DOHH2 (cell line): ENCODE results near the gene WASF2.
"Not testable (repeated sequence)": the region's sequence is repeated elsewhere in the genome, so short reads cannot be mapped to it uniquely, and the experiment has no call there.

Experiments used
- H3F3A ChIP-seq: fragments of 200-600 bp; sonication (generic), shearing (Covaris generic); 2 replicates; pipeline ENCODE4 v1.6.0; 2016; ENCODE audit warnings: antibody characterized with exemption, mild to moderate bottlenecking; ENCODE audit not compliant: control insufficient read depth, insufficient read depth
- H3K27ac ChIP-seq: fragments of 200-600 bp; sonication (generic); 2 replicates; pipeline ENCODE4 v1.5.1; 2014; ENCODE audit warnings: low read depth, mild to moderate bottlenecking, low read length, moderate library complexity
- H3K27me3 ChIP-seq: fragments of 200-600 bp; sonication (generic); 2 replicates; pipeline ENCODE4 v1.6.1; 2014; ENCODE audit warnings: mild to moderate bottlenecking, low read length, mixed read lengths; ENCODE audit not compliant: control insufficient read depth
- H3K36me3 ChIP-seq: fragments of 200-600 bp; sonication (generic); 2 replicates; pipeline ENCODE4 v1.6.1; 2014; ENCODE audit warnings: mild to moderate bottlenecking, low read length, moderate library complexity, mixed read lengths; ENCODE audit not compliant: control insufficient read depth
- H3K4me1 ChIP-seq: fragments of 200-600 bp; sonication (generic); 2 replicates; pipeline ENCODE4 v1.6.1; 2014; ENCODE audit warnings: mild to moderate bottlenecking, low read length, mixed read lengths; ENCODE audit not compliant: control insufficient read depth
- H3K4me2 ChIP-seq: fragments of 200-600 bp; sonication (generic); 2 replicates; pipeline ENCODE4 v1.6.0; 2014; ENCODE audit warnings: mild to moderate bottlenecking, low read length, moderate library complexity
- H3K4me3 ChIP-seq: fragments of 200-600 bp; sonication (generic); 2 replicates; pipeline ENCODE4 v1.5.1; 2014; ENCODE audit warnings: mild to moderate bottlenecking, low read length, mixed read lengths
- H3K79me2 ChIP-seq: fragments of 200-600 bp; sonication (generic); 2 replicates; pipeline ENCODE4 v1.6.1; 2014; ENCODE audit warnings: mild to moderate bottlenecking, low read length, mixed read lengths; ENCODE audit not compliant: control insufficient read depth
- H3K9me2 ChIP-seq: fragments of 200-600 bp; sonication (generic); replicated peaks from 2 replicates; pipeline ENCODE4 v1.6.1; 2014; ENCODE audit warnings: mild to moderate bottlenecking, low read length, mixed read lengths; ENCODE audit not compliant: control insufficient read depth
- H3K9me3 ChIP-seq: fragments of 200-600 bp; sonication (generic); 2 replicates; pipeline ENCODE4 v1.6.1; 2014; ENCODE audit warnings: antibody characterized with exemption, low read length, mixed read lengths; ENCODE audit not compliant: control insufficient read depth, insufficient read depth
- H4K20me1 ChIP-seq: fragments of 200-600 bp; sonication (generic); 2 replicates; pipeline ENCODE4 v1.6.0; 2014; ENCODE audit warnings: low read depth, mild to moderate bottlenecking, antibody characterized with exemption, low read length, moderate library complexity; ENCODE audit not compliant: control insufficient read depth, insufficient read depth
- EZH2phosphoT487 ChIP-seq: fragments of 200-600 bp; sonication (generic); IDR thresholded peaks from 2 replicates; pipeline ENCODE4 v1.6.1; 2017; ENCODE audit warnings: borderline replicate concordance, mild to moderate bottlenecking, antibody characterized with exemption, low read length, moderate library complexity, mixed read lengths
- TF ChIP-seq, protein P1 (sequence below): fragments of 200-600 bp; sonication (generic); IDR thresholded peaks from one replicate; pipeline ENCODE4 v1.5.1; 2014; ENCODE audit warnings: antibody characterized with exemption, mild to moderate bottlenecking, low read depth, low read length; ENCODE audit not compliant: poor library complexity, severe bottlenecking

The WASF2 gene

DNA sequence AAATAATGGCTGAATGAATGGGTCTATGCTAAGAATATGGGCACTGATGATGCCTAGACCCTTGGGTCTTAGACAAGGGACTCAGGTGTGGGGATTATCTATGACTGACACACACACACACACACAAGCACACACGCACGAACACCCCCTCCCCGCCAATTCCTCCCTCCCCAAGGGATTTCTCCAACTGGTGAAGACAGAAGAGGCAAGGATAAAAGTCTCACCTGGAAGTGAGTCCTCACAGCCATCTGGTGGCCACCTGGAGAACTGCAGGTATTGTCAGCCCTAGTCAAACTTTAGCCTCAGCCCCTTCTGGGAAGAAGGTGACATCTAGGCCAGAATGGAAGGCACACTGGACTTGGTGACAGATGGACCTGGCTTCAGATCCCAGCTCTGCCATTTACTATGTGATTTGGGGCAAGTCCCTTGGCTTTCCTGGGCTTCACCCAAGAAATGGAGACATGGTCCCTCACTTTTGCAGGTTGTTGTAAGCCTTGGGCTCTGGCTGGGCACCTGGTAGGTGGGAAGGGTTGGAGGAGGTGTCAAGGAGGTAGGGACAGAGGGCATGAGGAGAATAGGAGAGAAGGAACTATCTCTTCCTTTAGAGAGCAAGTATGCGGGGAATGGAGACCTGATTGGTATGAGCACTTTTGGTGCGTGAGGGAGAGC, 101.5 kb downstream of the WASF2 start:
- no peaks in the 10 kb centered on the region for H3F3A ChIP-seq
- H3K4me3 ChIP-seq: no peak overlapping the region
- no peaks in the 10 kb centered on the region for H3K36me3 ChIP-seq
- H3K4me1 ChIP-seq: peaks cover 16% of the 10 kb centered on the region
- H4K20me1 ChIP-seq: no peaks in the 10 kb centered on the region
- H3K9me3 ChIP-seq: no peaks in the 10 kb centered on the region
- H3K27me3 ChIP-seq: peaks cover 2% of the 10 kb centered on the region; the same call in 1 of the 2 replicates
- H3K4me2 ChIP-seq: no peak overlapping the region
- H3K27ac ChIP-seq: no peak overlapping the region
- TF ChIP-seq, protein P1, sequence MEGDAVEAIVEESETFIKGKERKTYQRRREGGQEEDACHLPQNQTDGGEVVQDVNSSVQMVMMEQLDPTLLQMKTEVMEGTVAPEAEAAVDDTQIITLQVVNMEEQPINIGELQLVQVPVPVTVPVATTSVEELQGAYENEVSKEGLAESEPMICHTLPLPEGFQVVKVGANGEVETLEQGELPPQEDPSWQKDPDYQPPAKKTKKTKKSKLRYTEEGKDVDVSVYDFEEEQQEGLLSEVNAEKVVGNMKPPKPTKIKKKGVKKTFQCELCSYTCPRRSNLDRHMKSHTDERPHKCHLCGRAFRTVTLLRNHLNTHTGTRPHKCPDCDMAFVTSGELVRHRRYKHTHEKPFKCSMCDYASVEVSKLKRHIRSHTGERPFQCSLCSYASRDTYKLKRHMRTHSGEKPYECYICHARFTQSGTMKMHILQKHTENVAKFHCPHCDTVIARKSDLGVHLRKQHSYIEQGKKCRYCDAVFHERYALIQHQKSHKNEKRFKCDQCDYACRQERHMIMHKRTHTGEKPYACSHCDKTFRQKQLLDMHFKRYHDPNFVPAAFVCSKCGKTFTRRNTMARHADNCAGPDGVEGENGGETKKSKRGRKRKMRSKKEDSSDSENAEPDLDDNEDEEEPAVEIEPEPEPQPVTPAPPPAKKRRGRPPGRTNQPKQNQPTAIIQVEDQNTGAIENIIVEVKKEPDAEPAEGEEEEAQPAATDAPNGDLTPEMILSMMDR: peak; percentile 98
- no peak for TF ChIP-seq EZH2phosphoT487
- H3K9me2 ChIP-seq: no peaks in the 10 kb centered on the region
- no peaks in the 10 kb centered on the region for H3K79me2 ChIP-seq

DNA sequence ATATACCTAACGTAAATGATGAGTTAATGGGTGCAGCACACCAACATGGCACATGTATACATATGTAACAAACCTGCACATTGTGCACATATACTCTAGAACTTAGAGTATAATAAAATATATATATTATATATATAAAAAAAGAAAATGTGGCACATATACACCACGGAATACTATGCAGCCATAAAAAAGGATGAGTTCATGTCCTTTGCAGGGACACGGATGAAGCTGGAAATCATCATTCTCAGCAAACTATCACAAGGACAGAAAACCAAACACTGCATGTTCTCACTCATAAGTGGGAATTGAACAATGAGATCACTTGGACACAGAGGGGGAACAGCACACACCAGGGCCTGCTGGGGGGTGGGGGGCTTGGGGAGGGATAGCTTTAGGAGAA, 105.2 kb downstream of the WASF2 start:
- H3K4me3 ChIP-seq, H3F3A ChIP-seq, H3K27ac ChIP-seq, H3K36me3 ChIP-seq, H3K79me2 ChIP-seq, H3K4me1 ChIP-seq, H3K9me3 ChIP-seq, H3K9me2 ChIP-seq, H4K20me1 ChIP-seq, H3K4me2 ChIP-seq: not testable (repeated sequence)
- H3K27me3 ChIP-seq: peaks cover 19% of the 10 kb centered on the region

DNA sequence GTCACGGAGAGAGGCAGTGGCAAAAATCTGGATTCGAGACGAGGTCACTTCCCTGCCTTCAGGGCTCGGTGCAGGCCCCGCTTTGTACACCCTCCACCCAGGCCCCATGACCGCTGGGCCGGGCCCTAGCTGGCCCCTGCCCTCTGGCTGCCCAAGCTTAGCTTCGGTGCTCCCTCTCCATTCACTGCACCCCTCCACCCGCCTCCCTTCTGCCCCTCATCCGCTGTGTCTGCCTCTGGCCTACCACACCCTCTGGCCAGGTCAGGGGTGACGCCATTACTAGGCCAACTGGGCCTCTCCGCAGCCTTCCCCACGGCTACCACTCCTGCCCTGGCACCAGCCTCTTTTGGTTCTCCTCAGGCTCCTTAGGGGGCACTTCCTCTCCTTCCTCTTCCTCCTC, 106.3 kb downstream of the WASF2 start:
- Histone ChIP-seq H3K9me2 (no peaks in the 10 kb centered on the region), H3K9me3 (no peaks in the 10 kb centered on the region), H3K4me3 (no peak overlapping the region), H3K27me3 (peaks cover 19% of the 10 kb centered on the region), H3K4me2 (no peak overlapping the region), H3F3A (no peaks in the 10 kb centered on the region), H3K36me3 (no peaks in the 10 kb centered on the region), H4K20me1 (no peaks in the 10 kb centered on the region), H3K4me1 (no peaks in the 10 kb centered on the region), H3K27ac (no peak overlapping the region), H3K79me2 (no peaks in the 10 kb centered on the region)
- TF ChIP-seq, protein P1: no peak
- TF ChIP-seq EZH2phosphoT487: no peak

DNA sequence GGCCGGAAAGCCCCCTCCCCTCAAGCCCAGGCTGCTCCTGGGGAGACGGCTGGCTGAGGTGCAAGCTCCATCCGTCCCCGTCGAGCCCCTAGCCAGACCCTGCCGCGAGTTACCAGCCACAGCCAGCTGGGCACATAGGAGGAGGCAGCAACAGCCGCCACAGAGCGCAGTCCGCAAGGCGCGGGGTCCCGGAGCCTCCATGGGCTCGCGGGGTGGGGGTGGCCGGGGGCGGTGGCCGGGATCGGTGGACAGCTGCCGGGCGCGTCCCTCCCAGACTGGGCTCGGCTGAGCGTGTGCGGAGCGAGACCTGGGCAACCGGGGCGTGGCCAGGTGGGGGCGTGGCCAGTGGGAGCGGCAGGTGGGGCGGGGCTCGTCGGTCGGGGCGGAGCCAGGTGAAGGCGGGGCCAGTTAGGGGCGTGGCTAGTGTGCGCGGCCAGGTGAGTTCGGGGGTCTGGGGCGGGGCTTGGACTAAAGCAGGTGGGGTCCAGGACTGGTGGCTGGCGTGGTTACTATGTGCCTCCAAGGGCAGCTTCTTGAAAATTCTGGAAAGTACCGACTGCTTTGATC, 106.8 kb downstream of the WASF2 start, which contains the start of gene CD164L2:
Gene CD164L2 (minus strand): TSS at position 295 of the 567 bp plus-strand sequence. CDS start 94 bp downstream, at position 201.
- no peak for TF ChIP-seq EZH2phosphoT487
- TF ChIP-seq, protein P1: no peak
- Histone ChIP-seq H3K4me2 (no peak within 1 kb of the TSS), H3K9me3 (no peaks in the 10 kb centered on the region), H3K4me3 (no peak within 1 kb of the TSS), H3K9me2 (no peaks in the 10 kb centered on the region), H3K27me3 (peaks cover 19% of the 10 kb centered on the region), H3K79me2 (no peaks in the 10 kb centered on the region), H3K4me1 (no peaks in the 10 kb centered on the region), H3K36me3 (no peaks in the 10 kb centered on the region), H3F3A (no peaks in the 10 kb centered on the region), H3K27ac (no peak within 1 kb of the TSS), H4K20me1 (no peaks in the 10 kb centered on the region)
